Activated CD8-positive, alpha-beta T cell treated with anti-CD3 and anti-CD28 coated beads, Interleukin-2, amount 10 ng/mL, durations not matched to agents 7 days and 5 days (primary cell): ENCODE results near the gene DENND2A. TPM values are rescaled to one million over a fixed set of nuclear protein-coding genes. Genes with fewer than 3 reads are reported as not detected.
"Not testable (repeated sequence)": the region's sequence is repeated elsewhere in the genome, so short reads cannot be mapped to it uniquely, and the experiment has no call there.

Experiments
- ATAC-seq: fragments of 150-1000 bp; cut with Tn5 transposase; one replicate; pipeline ENCODE4 v1.10.0; 2021; ENCODE audit warnings: moderate library complexity
- CTCF ChIA-PET: fragments of 350-600 bp; sonication (Branson Sonifier 250); formaldehyde crosslinking; loops from one replicate; lab custom pipeline; 2021; ENCODE audit warnings: antibody characterized with exemption; lab: Charles Lee
- POLR2A ChIA-PET: fragments of 350-600 bp; sonication (Branson Sonifier 250); formaldehyde crosslinking; loops from one replicate; lab custom pipeline; 2021; ENCODE audit warnings: antibody characterized with exemption; lab: Charles Lee
- DNase-seq: peaks from one replicate; pipeline ENCODE4 v3.0.0-alpha.2; 2020
- H3K27ac Mint-ChIP-seq: one replicate; pipeline ENCODE4 v1.8.0; 2021; ENCODE audit warnings: mild to moderate bottlenecking, mixed read lengths
- H3K27me3 Mint-ChIP-seq: one replicate; pipeline ENCODE4 v1.8.0; 2021; ENCODE audit warnings: low read depth, mixed read lengths
- H3K36me3 Mint-ChIP-seq: one replicate; pipeline ENCODE4 v1.8.0; 2021; ENCODE audit warnings: low read depth, mixed read lengths
- H3K4me1 Mint-ChIP-seq: one replicate; pipeline ENCODE4 v1.8.0; 2021; ENCODE audit warnings: low read depth, mixed read lengths
- H3K4me3 Mint-ChIP-seq: one replicate; pipeline ENCODE4 v1.8.0; 2021; ENCODE audit warnings: mild to moderate bottlenecking, mixed read lengths
- H3K9me3 Mint-ChIP-seq: one replicate; pipeline ENCODE4 v1.8.0; 2022; ENCODE audit warnings: mixed read lengths; ENCODE audit not compliant: insufficient read depth
- total RNA-seq, 2 experiments: library from RNA; stranded (reverse); gene quantifications; one replicate each; pipeline ENCODE4 v1.2.3, GENCODE V29; 2021

The DENND2A gene
- total RNA-seq, 2 experiments from 2014 or later = not detected

GRCh38 chr7:140507556-140507955 is 133.1 kb downstream of the DENND2A start:
- H3K4me1 Mint-ChIP-seq, H3K27me3 Mint-ChIP-seq, H3K9me3 Mint-ChIP-seq, H3K36me3 Mint-ChIP-seq, CTCF ChIA-PET, H3K27ac Mint-ChIP-seq, POLR2A ChIA-PET, ATAC-seq, DNase-seq, H3K4me3 Mint-ChIP-seq: not testable (repeated sequence)

DNA sequence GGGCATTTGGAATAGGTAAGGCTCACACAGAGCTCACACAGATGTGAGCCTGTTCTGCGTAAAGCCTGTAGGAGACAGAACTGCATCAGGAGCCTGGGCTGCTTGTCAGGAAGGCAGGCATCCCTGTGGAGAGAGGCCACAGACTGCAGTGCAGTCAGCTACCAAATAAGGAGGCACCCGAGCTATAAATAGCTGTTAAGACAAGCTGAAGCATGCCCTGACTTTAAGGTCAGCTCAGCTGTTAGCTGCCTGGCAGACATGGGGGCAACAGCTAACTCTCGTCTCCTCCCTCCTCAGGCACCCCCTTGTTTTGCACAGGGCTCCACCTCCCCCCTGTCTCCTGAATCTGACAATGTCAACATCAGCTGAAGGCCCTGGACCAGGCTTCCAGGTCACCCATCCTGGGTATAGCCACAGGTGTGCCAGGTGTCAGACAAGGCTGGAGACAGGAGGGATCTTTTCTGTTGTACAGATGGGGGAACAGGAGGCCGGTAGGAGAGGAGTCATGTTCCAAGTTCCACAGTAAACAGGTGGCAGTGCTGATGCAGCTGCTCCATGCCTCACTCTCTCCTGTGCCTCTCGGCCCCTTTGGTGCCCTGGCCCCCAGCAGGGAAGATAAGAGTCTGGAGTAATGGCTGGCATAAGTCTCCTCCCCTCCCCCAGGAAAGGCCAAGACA is 133.7 kb downstream of the DENND2A start:
- Mint-ChIP-seq H3K27ac (no peak overlapping the region), H3K4me3 (no peak overlapping the region), H3K9me3 (no peaks in the 10 kb centered on the region), H3K27me3 (no peaks in the 10 kb centered on the region), H3K4me1 (no peaks in the 10 kb centered on the region), H3K36me3 (no peaks in the 10 kb centered on the region)
- DNase-seq = no peak
- ChIA-PET POLR2A (no interaction called here), CTCF (no interaction called here)
- ATAC-seq = no peak

GRCh38 chr7:140501966-140502365 is 138.6 kb downstream of the DENND2A start:
- Mint-ChIP-seq H3K9me3 (no peaks in the 10 kb centered on the region), H3K36me3 (no peaks in the 10 kb centered on the region), H3K27ac (no peak overlapping the region), H3K27me3 (no peaks in the 10 kb centered on the region), H3K4me1 (no peaks in the 10 kb centered on the region), H3K4me3 (no peak overlapping the region)
- POLR2A ChIA-PET = no interaction called here
- ATAC-seq (no peak), DNase-seq (no peak)
- CTCF ChIA-PET = interaction anchor here (0.6 to 1.1 kb wide), 2 partner anchors 24 to 1080 kb away, joined by 3 read pairs; no protein-coding TSS in a partner anchor

GRCh38 chr7:140497807-140498206 is 142.8 kb downstream of the DENND2A start:
- POLR2A ChIA-PET = interaction anchor here (0.8 kb wide), 1 partner anchor 33 kb away, joined by 3 read pairs; no protein-coding TSS in a partner anchor
- H3K9me3 Mint-ChIP-seq, H3K4me3 Mint-ChIP-seq, DNase-seq, H3K4me1 Mint-ChIP-seq, ATAC-seq, CTCF ChIA-PET, H3K36me3 Mint-ChIP-seq, H3K27ac Mint-ChIP-seq, H3K27me3 Mint-ChIP-seq: not testable (repeated sequence)

DNA sequence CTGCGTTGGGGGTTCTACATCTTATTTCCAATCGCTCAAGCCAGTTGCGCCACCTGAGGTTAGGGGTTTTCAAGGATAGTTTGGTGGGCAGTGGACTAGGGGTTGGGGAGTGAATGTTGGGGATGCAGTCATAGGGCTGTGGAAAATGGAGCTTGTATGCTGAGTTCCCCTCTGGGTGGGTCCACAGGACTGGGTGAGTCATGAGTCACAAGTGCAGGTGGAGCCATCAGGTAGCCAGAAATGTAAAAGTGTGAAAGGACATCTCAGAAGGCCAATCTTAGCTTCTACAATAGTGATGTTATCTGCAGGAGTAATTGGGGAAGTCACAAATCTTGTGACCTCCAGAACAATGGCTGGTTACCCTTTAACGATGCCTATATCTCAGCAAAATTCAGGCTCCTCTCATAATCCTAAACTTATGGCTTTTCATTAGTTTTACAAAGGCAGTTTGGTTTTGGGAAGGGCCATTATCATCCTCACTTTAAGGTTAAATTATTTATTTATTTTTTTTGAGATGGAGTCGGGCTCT is 143.3 kb downstream of the DENND2A start:
- CTCF ChIA-PET = no interaction called here
- no peak for DNase-seq
- Mint-ChIP-seq H3K4me3 (no peak overlapping the region), H3K27ac (no peak overlapping the region), H3K4me1 (no peaks in the 10 kb centered on the region), H3K36me3 (no peaks in the 10 kb centered on the region), H3K9me3 (no peaks in the 10 kb centered on the region), H3K27me3 (no peaks in the 10 kb centered on the region)
- POLR2A ChIA-PET = interaction anchor here (0.8 kb wide), 1 partner anchor 33 kb away, joined by 3 read pairs; no protein-coding TSS in a partner anchor
- ATAC-seq = no peak

GRCh38 chr7:140495514-140496097 is 145.0 kb downstream of the DENND2A start:
- Mint-ChIP-seq H3K4me3 (no peak overlapping the region), H3K27me3 (no peaks in the 10 kb centered on the region), H3K36me3 (no peaks in the 10 kb centered on the region), H3K27ac (no peak overlapping the region), H3K4me1 (no peaks in the 10 kb centered on the region), H3K9me3 (no peaks in the 10 kb centered on the region)
- CTCF ChIA-PET = no interaction called here
- DNase-seq (no peak), ATAC-seq (no peak)
- POLR2A ChIA-PET = no interaction called here

DNA sequence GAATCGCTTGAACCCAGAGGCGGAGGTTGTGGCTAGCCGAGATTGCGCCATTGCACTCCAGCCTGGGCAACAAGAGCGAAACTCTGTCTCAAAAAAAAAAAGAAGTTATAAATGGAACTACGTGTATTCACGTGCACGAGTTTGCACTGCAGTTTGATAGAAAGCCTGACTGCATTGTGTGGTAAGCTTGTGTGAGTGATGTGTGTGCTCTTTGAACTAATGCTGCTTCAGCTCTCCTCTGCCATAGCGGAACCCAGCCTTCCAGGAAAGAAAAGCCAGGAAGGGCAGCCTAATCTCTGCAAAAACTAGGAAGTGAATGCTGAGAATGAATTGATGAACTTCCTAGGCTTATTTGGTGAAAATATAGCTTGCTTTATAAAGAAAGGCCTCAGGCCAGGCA is 145.7 kb downstream of the DENND2A start:
- DNase-seq (no peak), ATAC-seq (no peak)
- POLR2A ChIA-PET = no interaction called here
- H3K27me3 Mint-ChIP-seq = no peaks in the 10 kb centered on the region
- H3K9me3 Mint-ChIP-seq = no peaks in the 10 kb centered on the region
- no peaks in the 10 kb centered on the region for H3K36me3 Mint-ChIP-seq
- no peaks in the 10 kb centered on the region for H3K4me1 Mint-ChIP-seq
- H3K27ac Mint-ChIP-seq = no peak overlapping the region
- no peak overlapping the region for H3K4me3 Mint-ChIP-seq
- CTCF ChIA-PET = interaction anchor here (1.2 kb wide), 1 partner anchor 158 kb away, joined by 3 read pairs; no protein-coding TSS in a partner anchor

- no peak for DNase-seq
- H3K4me3 Mint-ChIP-seq = no peak overlapping the region
- no peaks in the 10 kb centered on the region for H3K36me3 Mint-ChIP-seq
- no peaks in the 10 kb centered on the region for H3K4me1 Mint-ChIP-seq
- H3K9me3 Mint-ChIP-seq = no peaks in the 10 kb centered on the region
- no peak for ATAC-seq
- POLR2A ChIA-PET = no interaction called here
- H3K27ac Mint-ChIP-seq = no peak overlapping the region
- peaks cover 7% of the 10 kb centered on the region for H3K27me3 Mint-ChIP-seq
- CTCF ChIA-PET = interaction anchor here (3.7 kb wide), 1 partner anchor 13 kb away, joined by 20 read pairs; no protein-coding TSS in a partner anchor
These were observed 151.6 kb downstream of the DENND2A start for GRCh38 chr7:140489026-140489359.

DNA sequence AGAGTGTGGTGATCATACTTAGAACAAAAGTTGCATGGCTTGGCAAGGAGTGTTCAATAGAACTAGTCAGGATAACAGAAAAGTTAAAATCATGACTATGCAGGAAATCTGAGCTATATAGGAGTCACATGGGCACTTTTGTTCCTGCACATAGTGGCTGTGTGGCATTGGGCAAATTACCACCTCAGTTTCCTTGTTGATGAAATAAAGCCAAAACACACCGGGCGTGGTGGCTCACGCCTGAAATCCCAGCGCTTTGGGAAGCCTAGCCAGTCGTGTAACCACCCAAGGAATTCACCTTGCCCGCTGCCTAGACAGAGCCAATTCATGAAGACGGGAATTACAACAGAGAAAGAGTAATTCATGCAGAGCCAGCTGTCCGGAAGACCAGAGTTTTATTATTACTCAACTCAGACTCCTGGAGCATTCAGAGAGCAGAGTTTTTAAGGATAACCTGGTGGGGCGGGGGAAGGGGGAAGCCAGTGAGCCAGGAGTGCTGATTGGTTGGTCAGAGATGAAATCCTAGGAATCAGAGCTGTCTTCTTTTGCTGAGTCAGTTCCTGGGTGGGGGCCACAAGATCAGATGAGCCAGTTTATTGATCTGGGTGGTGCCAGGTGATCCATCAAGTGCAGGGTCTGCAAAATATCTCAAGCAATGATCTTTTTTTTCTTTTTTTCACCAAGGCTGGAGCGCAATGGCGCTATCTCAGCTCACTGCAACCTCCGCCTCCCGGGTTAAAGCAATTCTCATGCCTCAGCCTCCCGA is 154.9 kb downstream of the DENND2A start:
- Mint-ChIP-seq H3K9me3 (no peaks in the 10 kb centered on the region), H3K36me3 (no peaks in the 10 kb centered on the region), H3K27ac (no peak overlapping the region), H3K4me1 (no peaks in the 10 kb centered on the region), H3K4me3 (no peak overlapping the region), H3K27me3 (peaks cover 17% of the 10 kb centered on the region)
- ATAC-seq (no peak), DNase-seq (no peak)
- POLR2A ChIA-PET = no interaction called here
- CTCF ChIA-PET = interaction anchor here (3.7 kb wide), 1 partner anchor 10 kb away, joined by 20 read pairs; no protein-coding TSS in a partner anchor

DNA sequence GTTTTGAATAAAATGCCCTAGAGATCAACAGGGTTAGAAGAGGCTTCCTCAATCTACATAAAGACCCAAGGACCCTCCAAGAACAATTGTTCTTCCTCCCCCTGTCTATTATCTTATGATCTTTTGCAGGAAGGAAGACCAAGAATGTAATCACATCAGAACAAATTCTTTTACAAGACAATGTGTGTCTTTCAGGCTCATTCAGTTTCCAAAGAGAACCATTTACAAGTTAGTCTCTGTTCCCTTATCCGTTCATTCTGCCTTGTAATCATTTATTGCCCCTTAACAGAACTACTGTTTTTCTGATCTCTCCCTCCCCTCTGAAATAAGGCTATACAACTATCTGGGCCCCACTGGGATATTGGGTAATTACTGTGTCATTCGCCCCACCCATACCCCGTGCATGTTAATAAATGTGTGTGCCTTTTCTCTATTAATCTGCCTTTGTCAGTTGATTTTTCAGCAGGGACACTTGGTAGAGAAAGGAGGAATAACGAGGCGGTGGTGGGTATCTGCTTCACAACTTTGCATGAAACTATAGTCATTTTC is 155.6 kb downstream of the DENND2A start:
- Mint-ChIP-seq H3K27ac (no peak overlapping the region), H3K4me3 (no peak overlapping the region), H3K4me1 (no peaks in the 10 kb centered on the region), H3K27me3 (peaks cover 17% of the 10 kb centered on the region), H3K36me3 (no peaks in the 10 kb centered on the region), H3K9me3 (no peaks in the 10 kb centered on the region)
- ChIA-PET CTCF (no interaction called here), POLR2A (no interaction called here)
- DNase-seq (no peak), ATAC-seq (no peak)

GRCh38 chr7:140484479-140484878 is 156.1 kb downstream of the DENND2A start:
- H3K36me3 Mint-ChIP-seq = no peaks in the 10 kb centered on the region
- DNase-seq (no peak), ATAC-seq (no peak)
- peaks cover 17% of the 10 kb centered on the region for H3K27me3 Mint-ChIP-seq
- no peak overlapping the region for H3K27ac Mint-ChIP-seq
- no peaks in the 10 kb centered on the region for H3K9me3 Mint-ChIP-seq
- H3K4me1 Mint-ChIP-seq = peaks cover 5% of the 10 kb centered on the region
- no peak overlapping the region for H3K4me3 Mint-ChIP-seq
- ChIA-PET CTCF (no interaction called here), POLR2A (no interaction called here)
